HG02840 (cell line): Measurements from ENCODE around the gene FAM162A.
"Not testable (repeated sequence)": the region's sequence is repeated elsewhere in the genome, so short reads cannot be mapped to it uniquely, and the experiment has no call there.

ENCODE experiments used
- ATAC-seq: cut with Tn5 transposase; IDR thresholded peaks from one replicate; pipeline ENCODE4 v1.9.1; 2021; ENCODE audit warnings: mild to moderate bottlenecking, moderate library complexity, moderate number of reproducible peaks; ENCODE audit not compliant: unreplicated experiment, low FRiP score

The FAM162A gene

GRCh38 chr3:122415104-122415744 lies 31.2 kb downstream of the FAM162A start:
- ATAC-seq, result no peak

- ATAC-seq, result peak; percentile 93
These were observed 32.0 kb downstream of the FAM162A start, which contains the start of gene WDR5B for GRCh38 chr3:122415762-122416654. Gene WDR5B (minus strand): TSS chr3:122416062. CDS start chr3:122415528, 534 bp downstream.

- no peak for ATAC-seq
These were observed 33.0 kb downstream of the FAM162A start for GRCh38 chr3:122416966-122417365.

- ATAC-seq, result no peak
These were observed 37.1 kb downstream of the FAM162A start for GRCh38 chr3:122421101-122421500.

- no peak for ATAC-seq
These were observed 37.9 kb downstream of the FAM162A start for GRCh38 chr3:122421836-122422235.

- ATAC-seq, result no peak
These were observed 44.0 kb downstream of the FAM162A start for GRCh38 chr3:122427857-122428471.

GRCh38 chr3:122430371-122430770 lies 46.4 kb downstream of the FAM162A start:
- no peak for ATAC-seq

GRCh38 chr3:122435950-122436349 lies 52.0 kb downstream of the FAM162A start:
- ATAC-seq, result no peak

GRCh38 chr3:122443090-122443489 lies 59.1 kb downstream of the FAM162A start:
- no peak for ATAC-seq

GRCh38 chr3:122443762-122444490 lies 59.9 kb downstream of the FAM162A start:
- not testable (repeated sequence) for ATAC-seq

- ATAC-seq, result not testable (repeated sequence)
These were observed 60.5 kb downstream of the FAM162A start for GRCh38 chr3:122444491-122444887.

GRCh38 chr3:122448218-122448617 lies 64.2 kb downstream of the FAM162A start:
- not testable (repeated sequence) for ATAC-seq

GRCh38 chr3:122451371-122451770 lies 67.4 kb downstream of the FAM162A start:
- no peak for ATAC-seq

- ATAC-seq, result no peak
These were observed 72.1 kb downstream of the FAM162A start for GRCh38 chr3:122456074-122456473.

- ATAC-seq, result no peak
These were observed 73.7 kb downstream of the FAM162A start for GRCh38 chr3:122457706-122458105.

GRCh38 chr3:122458992-122459391 lies 75.0 kb downstream of the FAM162A start:
- no peak for ATAC-seq

- no peak for ATAC-seq
These were observed 77.8 kb downstream of the FAM162A start for GRCh38 chr3:122461806-122462205.
